Activated T-helper 1 cell treated with Interleukin-2 at 50 U/mL for 16 hours (primary cell): ENCODE results near the gene PIP5K1B.

ENCODE experiments used
- DNase-seq: peaks from one replicate; pipeline ENCODE4 v3.0.0-alpha.2; 2020; ENCODE audit warnings: low read depth

The PIP5K1B gene

DNA sequence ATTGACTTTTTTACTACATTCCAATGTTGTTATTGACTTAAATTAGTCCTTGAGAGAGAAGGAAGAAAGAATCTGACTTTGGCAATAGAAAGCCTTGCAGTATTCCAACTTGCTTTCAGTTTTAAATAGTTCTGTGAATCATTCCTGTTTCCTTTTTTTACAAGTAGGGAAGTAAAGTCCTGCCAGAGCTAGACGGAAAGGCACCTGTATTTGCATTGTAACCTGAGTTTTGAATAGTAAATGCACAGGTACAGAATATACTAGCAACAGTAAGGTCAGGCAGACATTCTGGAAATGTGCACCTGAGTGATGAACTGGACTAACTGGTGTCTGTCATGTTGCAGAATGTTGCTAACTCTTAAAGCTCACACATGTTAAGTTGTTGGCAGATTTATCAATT lies 208.0 kb downstream of the PIP5K1B start:
- DNase-seq: no peak

DNA sequence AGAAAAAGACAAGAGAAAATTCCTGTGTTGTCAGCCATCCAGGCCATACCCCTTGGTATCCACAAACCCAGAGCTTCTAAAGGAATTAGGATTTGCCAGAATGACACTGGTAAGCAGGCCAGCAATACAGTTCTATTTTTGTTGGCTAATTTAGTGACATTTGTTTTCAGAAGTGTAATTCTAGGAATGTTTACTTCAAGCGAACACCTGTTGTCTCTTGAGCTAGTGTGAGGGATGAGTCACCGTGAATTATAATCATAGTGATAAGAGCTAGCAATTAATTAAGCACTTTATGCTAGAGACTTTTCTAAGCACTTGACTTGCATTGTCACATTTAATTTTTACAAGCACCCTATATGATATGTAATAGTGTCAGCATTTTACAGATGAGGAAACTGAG lies 209.7 kb downstream of the PIP5K1B start:
- no peak for DNase-seq

DNA sequence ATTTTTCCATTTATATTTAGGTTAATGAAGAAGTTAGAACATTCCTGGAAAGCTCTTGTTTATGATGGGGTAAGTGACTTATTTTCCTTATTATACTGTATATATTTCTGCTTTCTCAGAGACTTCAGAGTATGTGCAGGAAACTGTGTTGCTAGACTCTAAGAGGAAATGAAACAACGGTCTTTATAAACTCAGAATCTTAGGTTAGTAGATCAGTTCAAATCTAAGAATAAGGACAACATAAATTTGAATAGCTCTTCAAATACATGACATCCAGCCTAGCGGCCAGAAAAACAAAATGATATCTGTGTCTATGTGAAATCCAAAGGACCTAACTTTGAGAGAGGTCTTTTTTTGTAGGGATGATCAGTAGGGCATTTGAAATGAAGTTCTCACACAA lies 214.6 kb downstream of the PIP5K1B start:
- no peak for DNase-seq

DNA sequence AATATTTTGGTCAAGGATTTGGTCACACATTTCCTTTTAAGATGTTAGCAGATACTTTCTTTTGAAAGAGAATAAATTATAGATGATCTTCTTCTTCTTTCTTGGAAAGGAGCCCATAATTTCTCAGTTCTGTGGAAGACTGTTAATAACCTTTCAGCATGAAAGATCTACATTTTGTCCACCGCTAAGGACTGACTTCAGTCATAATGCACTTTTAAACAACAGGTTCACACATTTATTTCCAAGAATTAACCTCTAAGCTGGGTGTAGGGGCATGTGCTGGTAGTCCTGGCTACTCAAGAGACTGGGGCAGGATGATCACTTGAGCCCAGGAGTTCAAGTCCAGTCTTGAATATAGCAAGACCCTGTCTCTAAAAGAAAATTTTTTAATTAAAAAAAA lies 215.9 kb downstream of the PIP5K1B start:
- no peak for DNase-seq

DNA sequence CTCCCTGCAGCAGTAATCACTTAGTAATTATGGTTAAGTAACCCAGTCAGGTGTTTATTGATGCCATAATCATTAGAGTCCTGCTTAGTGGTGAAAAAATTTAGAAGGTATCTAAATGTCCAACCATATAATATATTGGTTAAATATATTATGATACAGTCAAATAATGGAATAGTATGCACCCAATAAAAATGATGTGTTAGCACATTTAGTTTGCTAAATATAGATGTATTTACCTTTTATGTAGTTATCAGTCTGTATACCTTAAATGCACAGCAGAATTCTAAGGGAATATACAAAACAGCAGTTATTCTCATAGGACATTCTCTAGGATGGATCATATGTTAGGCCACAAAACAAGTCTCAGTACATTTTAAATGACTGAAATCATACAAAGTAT lies 218.4 kb downstream of the PIP5K1B start:
- no peak for DNase-seq

DNA sequence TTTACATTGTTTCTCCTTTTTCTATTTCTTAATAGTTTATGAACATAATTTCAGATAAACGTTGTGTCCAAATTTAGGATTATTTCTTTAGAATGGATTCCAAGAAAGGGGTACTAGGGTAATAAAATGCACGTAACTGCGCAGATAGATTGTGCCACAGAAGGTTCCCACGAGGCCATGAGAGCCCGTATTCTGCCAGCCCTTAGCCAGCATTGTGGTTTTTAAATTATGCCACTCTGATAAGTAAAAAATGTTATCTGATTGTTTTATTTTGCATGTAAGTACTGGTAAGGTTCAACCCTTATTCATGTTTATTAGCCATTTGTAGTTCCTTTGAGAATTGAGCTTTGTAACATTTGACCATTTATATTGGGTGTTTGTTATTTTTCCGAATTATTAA lies 220.1 kb downstream of the PIP5K1B start:
- DNase-seq: no peak

DNA sequence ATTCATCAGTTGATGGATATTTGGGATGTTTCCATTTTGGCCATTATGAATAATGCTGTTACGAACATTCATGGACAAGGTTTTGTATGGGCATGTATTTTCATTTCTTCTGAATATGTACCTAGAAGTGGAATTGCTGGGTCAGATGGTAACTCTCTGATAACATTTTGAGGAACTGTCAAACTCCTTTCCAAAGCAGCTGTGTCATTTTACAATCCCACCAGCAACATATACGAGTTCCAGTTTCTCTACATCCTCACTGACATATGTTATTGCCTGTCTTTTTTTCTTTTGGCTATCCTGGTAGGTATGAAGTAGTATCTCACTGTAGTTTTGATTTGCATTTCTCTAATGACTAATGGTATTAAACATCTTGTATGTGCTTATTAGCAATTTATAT lies 222.1 kb downstream of the PIP5K1B start:
- no peak for DNase-seq

DNA sequence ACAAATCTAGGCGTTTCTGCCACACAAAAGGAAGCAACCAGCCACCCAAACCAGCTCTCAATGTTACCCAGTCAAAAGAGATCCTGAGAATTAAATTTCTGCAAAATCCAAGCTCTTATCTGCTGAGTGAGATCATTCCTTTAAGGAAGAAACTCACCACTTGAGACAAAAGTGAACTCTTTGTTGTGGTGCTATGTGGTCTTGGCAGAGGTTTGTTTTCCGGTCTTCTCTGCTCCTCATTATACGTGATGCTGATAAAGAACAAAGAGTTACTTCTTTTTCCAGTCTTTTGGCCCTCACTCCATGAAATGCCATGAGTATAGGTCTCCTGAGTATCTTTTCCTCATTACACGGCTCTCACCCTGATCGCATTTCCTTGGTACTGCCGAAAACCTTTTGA lies 226.8 kb downstream of the PIP5K1B start:
- no peak for DNase-seq

DNA sequence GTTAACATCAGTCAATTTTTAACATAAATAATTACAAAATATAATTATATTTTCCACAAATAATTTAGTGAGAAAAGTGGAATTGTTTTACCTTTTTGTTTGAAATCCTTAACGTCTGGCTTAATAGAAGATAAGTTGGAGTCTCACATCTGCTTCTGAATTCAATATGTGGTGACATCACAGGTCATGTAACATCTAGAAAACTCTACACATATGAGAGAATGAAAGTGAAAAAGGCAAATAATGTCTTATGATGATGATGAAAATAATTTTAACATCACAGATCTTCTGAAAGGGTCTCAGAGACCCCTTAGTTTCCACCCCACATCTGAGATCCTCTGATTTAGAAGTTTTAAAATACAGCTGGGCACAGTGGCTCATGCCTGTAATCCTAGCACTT lies 227.4 kb downstream of the PIP5K1B start:
- no peak for DNase-seq

DNA sequence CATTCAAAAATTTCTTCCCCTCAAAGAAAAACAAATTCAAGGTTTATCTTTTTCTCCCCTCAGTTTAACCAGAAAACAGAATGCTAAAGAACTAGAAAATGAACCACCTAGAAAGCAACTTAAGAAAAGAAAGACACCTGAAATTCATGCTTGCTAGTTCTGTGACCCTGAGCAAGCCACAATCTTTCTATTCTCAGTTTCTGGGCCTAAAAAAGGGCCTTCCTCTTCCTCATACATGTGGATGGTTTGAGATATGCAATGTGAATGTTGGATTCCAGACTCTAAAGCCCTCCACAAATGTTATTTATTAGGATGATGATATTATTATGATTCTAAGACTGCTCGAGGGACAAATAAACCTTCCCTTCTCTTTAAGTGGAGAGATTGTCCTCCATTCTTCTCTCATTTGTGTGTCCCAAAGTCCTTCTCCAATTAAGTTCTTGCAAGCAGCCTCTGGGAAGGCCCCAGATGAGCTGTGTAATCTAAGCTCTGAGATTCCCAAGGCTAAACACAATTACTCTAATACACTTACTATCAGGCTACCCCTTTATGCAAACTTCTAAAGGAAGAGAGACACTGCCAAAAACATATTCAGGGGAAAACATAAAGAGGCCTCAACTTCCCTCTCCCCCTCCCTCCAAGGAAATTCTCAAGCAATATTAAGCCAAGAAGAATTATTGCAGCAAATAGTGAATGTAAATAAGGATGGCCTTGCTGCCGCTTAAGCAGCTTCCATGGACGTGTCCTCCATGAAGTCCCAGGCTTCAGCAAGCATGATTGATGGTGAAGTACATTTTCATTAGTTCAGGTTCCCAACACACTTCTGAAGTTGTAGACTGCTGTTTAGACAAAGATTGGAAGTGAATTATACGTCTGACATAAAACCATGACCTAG lies 228.6 kb downstream of the PIP5K1B start:
- no peak for DNase-seq

DNA sequence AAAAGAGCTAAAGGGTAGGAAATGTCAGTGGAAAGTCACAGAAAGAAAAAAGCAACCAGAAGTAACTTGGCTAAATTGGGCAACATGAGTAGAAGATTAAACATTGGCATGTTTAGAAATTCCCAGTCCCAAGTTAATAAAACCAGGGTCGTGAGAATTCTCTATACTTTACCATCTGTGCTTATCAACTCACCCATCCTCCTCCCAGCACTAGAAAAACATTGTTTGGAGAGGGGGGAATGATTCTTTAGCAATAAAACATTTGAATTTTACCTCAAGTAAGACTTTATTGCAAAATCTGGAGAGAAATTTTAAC lies 229.2 kb downstream of the PIP5K1B start:
- no peak for DNase-seq

DNA sequence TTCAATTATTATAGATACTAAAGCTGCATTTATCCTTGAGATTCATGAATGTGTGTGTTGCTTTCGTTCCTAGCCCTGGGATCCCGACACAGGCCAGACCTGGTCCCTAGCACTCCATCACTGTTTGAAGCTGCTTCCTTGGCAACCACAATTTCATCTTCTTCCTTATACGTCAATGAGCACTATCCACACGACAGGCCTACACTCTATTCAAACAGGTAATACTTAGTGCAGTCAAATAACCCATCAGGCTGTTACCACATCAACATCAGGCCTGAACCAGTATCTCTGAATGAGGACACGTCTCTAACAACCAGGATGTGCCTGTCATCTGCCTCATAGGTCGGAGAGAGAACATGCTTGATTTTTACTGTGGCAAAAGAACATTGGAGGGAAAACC lies 235.5 kb downstream of the PIP5K1B start:
- DNase-seq: no peak

DNA sequence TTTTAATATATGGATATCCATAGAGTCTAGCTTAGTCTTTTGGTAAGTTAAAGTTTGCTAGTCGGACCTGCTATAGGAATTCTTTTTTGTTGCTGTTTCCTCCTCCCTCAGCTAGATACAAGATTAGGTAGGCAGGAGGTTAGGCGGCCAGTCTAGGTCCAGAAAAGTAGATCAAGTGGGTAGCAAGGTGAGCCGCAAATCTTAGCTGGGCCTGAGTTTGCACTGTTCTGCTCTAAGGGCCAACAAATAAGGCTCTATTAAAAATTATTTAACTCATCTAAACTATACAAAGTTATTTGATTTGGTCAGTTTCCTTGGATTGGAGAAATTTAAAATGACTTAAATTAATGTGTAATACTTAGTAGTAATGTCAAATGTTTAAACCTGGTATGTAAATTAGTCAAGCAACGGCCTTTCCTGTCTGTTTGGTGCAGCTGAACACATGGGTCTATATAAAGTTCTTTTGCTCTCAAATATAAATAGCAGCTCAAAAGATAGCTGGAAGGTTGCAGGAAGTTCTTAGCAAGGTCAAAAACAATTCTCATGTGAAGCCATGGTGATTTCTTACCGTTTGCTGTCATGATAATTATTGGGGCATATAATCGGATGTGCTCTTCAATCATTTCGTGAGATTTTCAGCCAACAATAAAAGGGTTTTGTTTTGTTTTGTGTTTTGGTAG lies 236.9 kb downstream of the PIP5K1B start:
- DNase-seq: no peak

DNA sequence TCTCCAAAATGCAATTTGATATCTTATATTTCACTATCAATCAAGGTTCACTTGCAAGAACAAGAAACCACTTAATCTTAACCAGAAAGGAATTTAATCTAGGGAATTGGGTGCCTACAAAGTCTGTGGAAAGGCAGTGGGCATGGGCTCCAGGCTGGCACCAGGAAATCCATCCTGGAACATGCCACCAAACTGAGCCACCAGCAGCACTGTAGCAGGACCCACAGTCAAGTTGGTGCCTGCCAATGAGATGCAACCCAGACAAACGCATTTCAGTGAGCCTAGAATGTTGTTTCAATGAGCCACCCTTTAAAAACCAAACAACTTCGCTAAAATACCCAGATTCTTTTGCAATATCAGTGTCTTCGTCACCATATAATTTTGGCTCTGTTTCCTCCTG lies 237.8 kb downstream of the PIP5K1B start:
- DNase-seq: no peak

DNA sequence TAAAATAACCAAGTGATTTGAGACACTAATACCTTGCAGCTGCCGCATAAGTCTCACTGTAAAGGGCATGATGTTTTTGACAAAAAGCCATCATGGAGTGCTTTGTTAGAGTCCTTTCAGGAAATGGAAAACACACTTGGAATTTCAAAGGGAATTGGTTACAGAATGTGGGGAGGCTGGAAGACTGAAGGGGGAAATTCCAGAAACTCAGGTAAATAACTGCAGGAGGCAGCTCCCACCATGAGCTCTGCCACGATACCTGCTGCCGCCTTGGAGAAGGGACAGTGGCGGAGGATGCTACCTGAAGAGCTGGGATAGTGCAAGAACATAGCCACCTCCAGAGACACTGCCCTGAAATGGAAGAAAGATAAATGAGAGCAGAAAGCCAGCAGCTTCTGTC lies 242.0 kb downstream of the PIP5K1B start:
- no peak for DNase-seq

DNA sequence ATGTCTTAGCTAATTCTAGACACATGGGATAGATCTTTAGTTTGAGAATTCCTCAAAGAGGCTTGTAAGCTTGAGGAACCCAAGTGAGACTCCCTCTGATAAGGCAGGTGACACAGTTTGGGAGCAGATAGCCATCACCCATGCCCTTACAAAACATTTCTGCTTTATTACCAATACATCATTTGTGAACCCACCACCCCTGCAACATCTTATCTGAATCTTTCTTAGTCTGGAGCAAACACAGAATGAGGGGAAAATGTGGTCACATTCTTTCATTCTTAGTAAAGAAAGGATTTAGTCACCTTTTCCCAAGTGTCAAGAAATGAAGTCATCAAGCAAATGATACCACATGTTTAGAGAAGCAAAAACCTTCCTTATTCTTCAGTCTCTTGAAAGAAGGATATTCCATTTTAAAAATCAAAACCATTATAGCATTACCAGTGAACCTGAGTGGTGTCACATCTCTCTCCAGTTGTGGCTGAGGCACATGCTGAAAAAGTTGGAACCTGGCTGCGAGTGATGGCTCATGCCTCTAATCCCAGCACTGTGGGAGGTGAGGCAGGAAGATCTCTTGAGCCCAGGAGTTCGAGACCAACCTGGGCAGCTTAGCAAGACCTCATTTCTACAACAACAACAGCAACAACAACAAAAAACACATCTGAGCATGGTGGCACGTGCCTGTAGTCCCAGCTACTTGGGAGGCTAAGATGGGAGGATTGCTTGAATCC lies 243.0 kb downstream of the PIP5K1B start:
- DNase-seq: no peak

DNA sequence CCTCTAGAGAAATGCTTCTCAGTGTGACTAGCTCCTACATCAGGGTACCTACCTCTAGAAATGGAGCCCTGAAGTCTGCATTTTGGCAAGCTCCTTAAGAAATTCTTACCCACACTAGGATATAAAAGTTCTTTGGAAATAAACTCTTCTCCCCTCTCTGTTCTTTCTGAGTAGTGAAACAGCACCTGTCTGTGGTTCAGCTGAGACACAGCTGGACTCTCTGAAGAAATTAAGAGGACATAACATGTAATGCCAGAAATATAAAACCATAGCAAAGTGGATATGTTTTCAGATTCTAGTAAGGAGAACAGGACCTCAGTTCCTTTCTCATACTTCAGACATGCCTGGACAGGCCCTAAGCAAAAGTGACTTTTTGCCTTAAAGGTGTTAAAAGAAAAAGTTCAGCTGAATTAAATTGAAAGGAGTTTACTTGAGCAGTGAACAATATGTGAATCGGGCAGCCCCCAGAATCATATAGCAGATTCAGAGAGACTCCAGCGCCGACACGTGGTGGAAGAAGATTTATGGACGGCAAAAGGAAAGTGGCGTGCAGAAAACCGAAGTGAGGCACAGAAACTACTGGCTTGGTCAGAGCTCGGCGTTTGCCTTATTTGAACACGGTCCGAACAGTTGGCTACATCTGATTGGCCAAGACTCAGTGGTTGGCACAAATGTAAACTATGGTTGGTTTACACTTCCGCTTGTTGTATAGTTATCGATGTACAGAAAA lies 244.4 kb downstream of the PIP5K1B start:
- no peak for DNase-seq

DNA sequence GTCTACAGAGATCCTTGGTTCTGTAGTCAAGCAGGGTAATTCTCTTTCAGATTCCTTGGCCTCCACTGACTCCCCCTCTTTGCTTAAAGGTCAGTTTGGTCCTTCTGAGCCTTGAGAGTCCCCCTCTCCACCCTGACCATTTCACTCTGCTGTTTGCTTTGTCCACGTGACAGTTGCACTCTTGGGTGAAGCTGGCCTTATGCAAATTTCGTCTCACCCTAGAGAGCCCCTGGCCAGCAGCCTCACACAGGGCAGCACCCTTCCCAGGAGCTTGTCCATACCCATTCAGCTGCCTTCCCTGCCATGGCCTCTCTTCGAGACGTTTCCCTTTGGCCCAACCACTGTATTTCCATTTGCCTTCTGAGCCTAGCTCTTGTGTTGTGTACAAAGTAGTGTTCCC lies 245.1 kb downstream of the PIP5K1B start:
- no peak for DNase-seq

DNA sequence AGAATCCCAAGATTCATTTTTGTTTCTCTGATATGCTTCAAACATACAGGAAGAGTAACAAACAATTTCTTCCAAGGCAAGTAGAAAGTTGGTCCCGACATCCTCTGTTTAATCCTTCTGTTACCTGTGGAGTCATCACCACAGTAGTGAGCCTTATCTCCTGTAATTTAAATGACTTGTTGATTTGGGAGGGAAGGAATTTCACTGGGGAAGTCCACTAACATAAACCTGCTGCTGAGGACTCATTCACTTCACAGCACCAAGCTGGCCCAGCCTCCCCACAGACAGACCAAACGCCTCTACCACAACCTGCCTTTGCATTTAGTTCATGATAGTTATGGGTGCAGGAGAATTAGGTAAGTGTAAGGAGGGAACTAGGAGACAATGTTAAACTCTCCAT lies 245.6 kb downstream of the PIP5K1B start:
- DNase-seq: no peak

DNA sequence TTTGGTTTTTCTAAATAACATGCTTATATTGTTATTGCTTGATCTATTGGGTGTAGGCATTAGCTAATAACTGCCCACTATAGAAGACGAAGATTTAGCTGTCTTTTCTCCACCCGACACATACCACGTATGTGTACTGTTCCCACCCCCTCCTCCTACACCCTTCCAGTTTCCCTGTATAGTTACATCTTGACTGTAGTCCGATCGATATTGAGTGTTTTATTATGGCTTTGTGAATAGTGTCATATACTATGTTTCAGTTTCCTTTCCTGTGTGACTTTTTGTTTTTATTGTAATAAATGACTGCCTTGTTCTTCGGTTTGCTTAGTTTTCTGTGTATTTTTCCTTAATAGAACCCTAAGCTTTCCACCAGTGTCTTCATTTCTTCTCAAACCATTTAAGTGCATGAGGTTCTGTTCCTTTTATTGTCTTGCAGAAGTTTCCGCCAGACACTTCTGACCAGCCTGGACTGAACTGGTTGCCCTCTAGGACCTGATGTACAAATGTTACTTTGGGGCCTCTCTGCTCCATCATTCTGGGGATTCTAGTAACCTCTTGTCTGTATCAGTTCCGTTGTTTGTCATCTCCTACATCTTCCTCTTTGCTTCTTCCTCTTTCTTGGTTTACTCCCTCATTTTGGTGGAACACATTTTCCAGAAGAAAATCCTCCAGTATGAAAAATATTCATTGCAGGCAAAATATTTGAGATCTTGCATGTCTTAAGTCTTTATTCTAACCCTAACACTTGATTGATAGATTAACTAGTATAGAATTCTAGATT lies 247.0 kb downstream of the PIP5K1B start:
- DNase-seq: no peak

DNA sequence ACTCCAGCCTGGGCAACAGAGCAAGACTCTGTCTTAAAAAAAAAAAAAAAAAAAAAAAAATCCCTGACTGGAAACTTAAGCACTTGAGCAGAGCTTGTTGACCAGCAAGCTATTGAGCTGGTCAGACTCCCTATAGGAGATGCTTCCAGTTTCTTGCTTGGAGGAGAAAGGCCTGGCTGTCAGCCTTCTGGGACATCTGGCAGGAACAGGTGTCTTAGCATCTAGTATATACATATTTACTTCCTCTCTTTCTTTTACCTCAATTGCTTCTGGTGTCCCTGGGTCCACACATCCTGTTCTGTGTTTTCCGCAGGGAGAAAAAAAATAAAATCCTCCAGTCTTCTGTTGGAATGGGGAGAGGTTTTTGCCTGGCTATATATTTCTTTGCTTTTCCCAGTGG lies 248.7 kb downstream of the PIP5K1B start:
- DNase-seq: no peak

DNA sequence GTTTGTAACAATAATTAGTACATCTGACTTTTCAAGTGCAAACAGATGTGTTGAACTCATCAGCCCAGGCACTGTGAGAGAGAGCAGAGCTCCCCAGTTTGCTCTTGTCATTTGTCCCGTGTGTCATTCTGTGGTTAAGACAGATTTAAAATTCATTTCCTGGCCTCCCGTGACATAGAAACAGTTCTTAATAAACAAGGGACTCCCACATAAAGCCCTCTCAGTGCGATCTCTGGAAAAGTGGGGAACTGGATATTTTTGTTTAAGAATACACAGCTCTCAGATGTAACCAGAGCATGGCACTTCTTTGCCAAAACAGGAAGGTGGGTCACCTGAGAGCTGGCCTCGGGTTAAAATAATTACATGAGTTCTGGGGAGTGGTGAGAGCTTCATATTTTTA lies 250.3 kb downstream of the PIP5K1B start:
- DNase-seq: no peak
